HG03469 (cell line): Measurements from ENCODE around the gene CTSE.

Experiments used
- ATAC-seq: cut with Tn5 transposase; IDR thresholded peaks from one replicate; pipeline ENCODE4 v1.9.1; 2021; ENCODE audit warnings: mild to moderate bottlenecking, moderate library complexity, moderate number of reproducible peaks; ENCODE audit not compliant: unreplicated experiment

Gene CTSE

GRCh38 chr1:205994346-205994745, 29.3 kb downstream of the CTSE start:
- ATAC-seq, result no peak

GRCh38 chr1:205993068-205993467, 30.6 kb downstream of the CTSE start:
- no peak for ATAC-seq

GRCh38 chr1:205992218-205992882, 31.3 kb downstream of the CTSE start:
- ATAC-seq, result no peak

GRCh38 chr1:205991237-205991636, 32.5 kb downstream of the CTSE start:
- ATAC-seq, result no peak

GRCh38 chr1:205990226-205990625, 33.5 kb downstream of the CTSE start:
- no peak for ATAC-seq

GRCh38 chr1:205989786-205990185, 33.9 kb downstream of the CTSE start:
- no peak for ATAC-seq

- no peak for ATAC-seq
Observed at GRCh38 chr1:205988585-205988995, 35.1 kb downstream of the CTSE start.

- ATAC-seq, result no peak
Observed at GRCh38 chr1:205986861-205987260, 36.8 kb downstream of the CTSE start.

GRCh38 chr1:205986292-205986691, 37.4 kb downstream of the CTSE start:
- ATAC-seq, result no peak

- no peak for ATAC-seq
Observed at GRCh38 chr1:205985330-205986005, 38.2 kb downstream of the CTSE start.

GRCh38 chr1:205983925-205984725, 39.6 kb downstream of the CTSE start:
- no peak for ATAC-seq

GRCh38 chr1:205981257-205981656, 42.4 kb downstream of the CTSE start:
- no peak for ATAC-seq

- no peak for ATAC-seq
Observed at GRCh38 chr1:205980237-205980870, 43.3 kb downstream of the CTSE start.

- no peak for ATAC-seq
Observed at GRCh38 chr1:205979301-205979700, 44.4 kb downstream of the CTSE start.

GRCh38 chr1:205978676-205979075, 45.0 kb downstream of the CTSE start:
- ATAC-seq, result no peak

GRCh38 chr1:205977402-205978014, 46.2 kb downstream of the CTSE start:
- no peak for ATAC-seq

- no peak for ATAC-seq
Observed at GRCh38 chr1:205976708-205977401, 46.8 kb downstream of the CTSE start.

GRCh38 chr1:205976036-205976435, 47.7 kb downstream of the CTSE start:
- ATAC-seq, result no peak

GRCh38 chr1:205975387-205975998, 48.2 kb downstream of the CTSE start:
- no peak for ATAC-seq

- no peak for ATAC-seq
Observed at GRCh38 chr1:205974712-205975111, 49.0 kb downstream of the CTSE start.
